Suprapubic skin (tissue), 4 donors: ENCODE measurements around the gene ADISSP. TPM values are rescaled to one million over a fixed set of nuclear protein-coding genes. Genes with fewer than 3 reads are reported as not detected.

ENCODE experiments used
- DNase-seq, 2 donors: peaks; one replicate each; pipeline ENCODE4 v3.0.0-alpha.2; 2019; ENCODE audit warnings: low spot score in 2 of 2
- H3K27ac ChIP-seq: fragments of 200-600 bp; sonication (generic); one replicate; pipeline ENCODE4 v1.5.1; 2019
- H3K27me3 ChIP-seq: fragments of 200-600 bp; sonication (generic); one replicate; pipeline ENCODE4 v1.5.1; 2019
- H3K36me3 ChIP-seq: fragments of 200-600 bp; sonication (generic); one replicate; pipeline ENCODE4 v1.5.1; 2019
- H3K4me1 ChIP-seq: fragments of 200-600 bp; sonication (generic); one replicate; pipeline ENCODE4 v1.5.1; 2019
- H3K4me3 ChIP-seq: fragments of 200-600 bp; sonication (generic); one replicate; pipeline ENCODE4 v1.5.1; 2019; ENCODE audit warnings: mild to moderate bottlenecking
- H3K9me3 ChIP-seq: fragments of 200-600 bp; sonication (generic); one replicate; pipeline ENCODE4 v1.5.1; 2019
- EP300 ChIP-seq: sonication (generic); formaldehyde crosslinking; IDR thresholded peaks from one replicate; pipeline ENCODE4 v1.6.1; 2017; ENCODE audit warnings: antibody characterized with exemption
- POLR2A ChIP-seq, 2 donors: fragments of 450-650 bp; IDR thresholded peaks; one replicate each; pipeline ENCODE4 v1.6.1; 2017; ENCODE audit warnings: antibody characterized with exemption in 2 of 2, mild to moderate bottlenecking in 2 of 2, moderate library complexity in 2 of 2
- POLR2AphosphoS5 ChIP-seq, 3 donors: sonication (generic); formaldehyde crosslinking; IDR thresholded peaks; one replicate each; pipeline ENCODE4 v1.6.1; 2017; ENCODE audit warnings: antibody characterized with exemption in 3 of 3
- WGBS: methylation state at CpG from one replicate; pipeline ENCODE4 v1.1.5; 2018; 5-methylcytosine and 5-hydroxymethylcytosine counted together
- total RNA-seq, 4 donors: library from RNA; depleted of rRNA; stranded (reverse); fragments of >200 nt; gene quantifications; one replicate each; pipeline ENCODE4 v1.1.0, GENCODE V29; 2016
- TF ChIP-seq, protein P1 (sequence below), 2 donors: fragments of 200-600 bp in 1 of 2; fragments of 450-650 bp in 1 of 2; sonication (generic) in 1 of 2; IDR thresholded peaks; one replicate each; pipeline ENCODE4 v1.5.1; 2016 to 2019; ENCODE audit warnings: antibody characterized with exemption in 2 of 2, mild to moderate bottlenecking in 1 of 2, moderate library complexity in 1 of 2

The ADISSP gene
- total RNA-seq, 4 donors from 2014 or later: 8.4 to 20.3 (median 18.9) TPM

DNA sequence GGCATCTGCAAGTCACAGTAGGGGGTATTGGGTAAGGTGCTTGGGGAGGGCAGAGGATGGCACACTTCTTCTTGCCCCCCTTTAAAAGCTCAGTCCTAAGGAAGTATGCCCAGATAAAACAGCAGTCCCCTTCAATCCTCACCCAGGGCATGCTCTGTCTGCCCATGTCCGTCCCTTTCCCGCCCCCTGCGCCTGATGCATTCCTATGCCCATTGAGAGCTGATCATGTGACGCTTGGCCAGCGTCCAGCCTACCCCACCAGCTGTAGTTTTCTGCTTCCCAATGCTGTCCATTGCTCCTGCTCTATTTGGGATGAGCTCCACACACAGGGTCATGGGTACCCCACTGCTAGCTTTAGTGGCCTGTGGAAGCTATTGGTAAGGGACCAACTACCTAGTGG, 63.5 kb downstream of the ADISSP start:
- DNase-seq: no peak
- WGBS: 50% methylated on average over 5 of the region's 5 CpGs
- Histone ChIP-seq H3K36me3 (no peaks in the 10 kb centered on the region), H3K27ac (no peak overlapping the region), H3K27me3 (no peaks in the 10 kb centered on the region), H3K4me3 (no peak overlapping the region), H3K4me1 (no peaks in the 10 kb centered on the region), H3K9me3 (no peaks in the 10 kb centered on the region)
- TF ChIP-seq, protein P1, sequence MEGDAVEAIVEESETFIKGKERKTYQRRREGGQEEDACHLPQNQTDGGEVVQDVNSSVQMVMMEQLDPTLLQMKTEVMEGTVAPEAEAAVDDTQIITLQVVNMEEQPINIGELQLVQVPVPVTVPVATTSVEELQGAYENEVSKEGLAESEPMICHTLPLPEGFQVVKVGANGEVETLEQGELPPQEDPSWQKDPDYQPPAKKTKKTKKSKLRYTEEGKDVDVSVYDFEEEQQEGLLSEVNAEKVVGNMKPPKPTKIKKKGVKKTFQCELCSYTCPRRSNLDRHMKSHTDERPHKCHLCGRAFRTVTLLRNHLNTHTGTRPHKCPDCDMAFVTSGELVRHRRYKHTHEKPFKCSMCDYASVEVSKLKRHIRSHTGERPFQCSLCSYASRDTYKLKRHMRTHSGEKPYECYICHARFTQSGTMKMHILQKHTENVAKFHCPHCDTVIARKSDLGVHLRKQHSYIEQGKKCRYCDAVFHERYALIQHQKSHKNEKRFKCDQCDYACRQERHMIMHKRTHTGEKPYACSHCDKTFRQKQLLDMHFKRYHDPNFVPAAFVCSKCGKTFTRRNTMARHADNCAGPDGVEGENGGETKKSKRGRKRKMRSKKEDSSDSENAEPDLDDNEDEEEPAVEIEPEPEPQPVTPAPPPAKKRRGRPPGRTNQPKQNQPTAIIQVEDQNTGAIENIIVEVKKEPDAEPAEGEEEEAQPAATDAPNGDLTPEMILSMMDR (IDR thresholded peaks at IDR 0.05): no peak
- TF ChIP-seq POLR2A (IDR thresholded peaks at IDR 0.05) (no peak), EP300 (no peak), POLR2AphosphoS5 (IDR thresholded peaks at IDR 0.05) (no peak)

Other genes starting within 250 kb of the ADISSP start
- not detected for gene GFRA4, start 104.4 kb downstream of the ADISSP start, total RNA-seq
- 10 to 100 TPM in 3 of 4 donors, 1 to 10 TPM in 1; 6.3 to 24.3 (median 13.4) TPM for gene ADAM33, start 85.7 kb downstream of the ADISSP start, total RNA-seq
- gene SIGLEC1, start 55.2 kb downstream of the ADISSP start, total RNA-seq: 1 to 10 TPM in 2 of 4 donors, under 1 TPM in 2; 0.60 to 3.5 (median 1.1) TPM
- 1 to 10 TPM; 1.9 to 8.7 (median 4.4) TPM for gene HSPA12B, start 35.1 kb downstream of the ADISSP start, total RNA-seq
- not detected for gene SPEF1, start 13.7 kb upstream of the ADISSP start, total RNA-seq
- 10 to 100 TPM; 57.0 to 81.4 (median 66.4) TPM for gene CENPB, start 19.0 kb upstream of the ADISSP start, total RNA-seq
- gene CDC25B, start 28.6 kb upstream of the ADISSP start, total RNA-seq: 10 to 100 TPM; 12.7 to 34.4 (median 23.3) TPM
- 10 to 100 TPM in 3 of 4 donors, 1 to 10 TPM in 1; 7.7 to 18.3 (median 14.3) TPM for gene AP5S1, start 52.8 kb upstream of the ADISSP start, total RNA-seq
- gene MAVS, start 79.1 kb upstream of the ADISSP start, total RNA-seq: 10 to 100 TPM; 29.1 to 50.0 (median 39.1) TPM
- 10 to 100 TPM; 26.6 to 40.9 (median 27.4) TPM for gene PANK2, start 121.6 kb upstream of the ADISSP start, total RNA-seq
- 10 to 100 TPM; 16.0 to 27.8 (median 21.9) TPM for gene RNF24, start 247.8 kb upstream of the ADISSP start, total RNA-seq